ENCODE data around the gene MRPL46. TPM values are rescaled to one million over a fixed set of nuclear protein-coding genes. Genes with fewer than 3 reads are reported as not detected.

The MRPL46 gene
- total and polyA plus RNA-seq, 9 of the 15 experiments (the other 6 are each of a cell fraction or from before 2014, with no cell fraction given), result 41.2 to 72.2 (median 49.8) TPM

DNA sequence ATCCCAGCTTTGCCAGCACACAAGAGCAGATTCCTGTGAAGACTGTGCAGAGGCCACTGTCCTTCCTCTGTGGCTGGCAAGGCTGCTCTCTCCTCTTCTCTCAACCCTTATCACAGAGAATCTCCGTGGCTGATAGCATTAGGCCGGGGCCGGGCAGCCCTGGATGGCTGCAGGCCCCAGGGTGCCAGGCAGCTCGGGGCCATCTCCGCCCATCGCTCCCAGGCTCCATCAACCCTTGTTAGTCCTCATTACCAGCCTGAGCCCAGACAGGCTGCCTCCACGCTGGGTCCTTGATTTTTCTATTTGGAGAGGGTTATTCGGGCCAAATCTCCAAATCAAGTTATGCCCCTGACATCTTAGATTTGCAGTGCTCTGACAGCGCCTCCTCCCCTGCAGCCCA is 39.1 kb downstream of the MRPL46 start:
- H3K79me2 ChIP-seq (ENCODE audit: control insufficient read depth, insufficient read depth, low read length), result no peaks in the 10 kb centered on the region
- no peak overlapping the region for H3K4me2 ChIP-seq (ENCODE audit: insufficient read depth, low read length)
- H3K4me1 ChIP-seq (replicated peaks in 1 of 2; ENCODE audit: control insufficient read depth in 2 of 2, insufficient read depth in 2 of 2, low read length in 2 of 2), result 0 out of 5 replicates have a peak, but pooled peaks cover 0 to 4% of the 10 kb centered on the region in 2 experiments
- ChIA-PET CTCF (ENCODE audit: low intra/inter-chr PET ratio) (no interaction called here), POLR2A (interaction anchor here (1.1 kb wide), 2 partner anchors 17 to 30 kb away, joined by 3 read pairs; no protein-coding TSS in a partner anchor)
- H4K20me1 ChIP-seq (replicated peaks; ENCODE audit: control insufficient read depth, insufficient read depth, low read length), result no peaks in the 10 kb centered on the region; the same call in 1 of the 2 replicates
- no peak overlapping the region for H3K9ac ChIP-seq (ENCODE audit: insufficient read depth in 1 of 2, low read depth in 2 of 2, low read length in 2 of 2)
- BruUV-seq (replicated peaks), result no TSS peak
- TF ChIP-seq KLF10 (CRISPR knock-in tag; IDR thresholded peaks at IDR 0.05), result no peak
- in situ Hi-C loops (cut with MboI), result no loop called here
- H2AFZ ChIP-seq (ENCODE audit: low read depth, low read length), result no peak overlapping the region
- no peaks in the 10 kb centered on the region for H3K9me1 ChIP-seq (ENCODE audit: control insufficient read depth, insufficient read depth, low read length)
- no peak for ATAC-seq
- 1% methylated on average over 6 of the region's 9 CpGs for WGBS (ENCODE audit: insufficient coverage, low coverage, missing lambda C conversion rate)
- no peaks in the 10 kb centered on the region for H3K36me3 ChIP-seq (ENCODE audit: control insufficient read depth, insufficient read depth, low read length)
- no peak for FAIRE-seq
- H3K27ac ChIP-seq (ENCODE audit: extremely low read depth, low read depth, low read length), result no peak overlapping the region
- H3K27me3 ChIP-seq (ENCODE audit: control insufficient read depth in 2 of 2, insufficient read depth in 2 of 2, low read length in 2 of 2), result peaks cover 18 to 33% of the 10 kb centered on the region in 2 experiments
- H3K4me3 ChIP-seq, result no peak overlapping the region
- DNase-seq (ENCODE audit: extremely low read depth in 1 of 4, low spot score in 3 of 4), result no peak
- no peaks in the 10 kb centered on the region for H3K9me3 ChIP-seq (replicated peaks; ENCODE audit: control insufficient read depth, insufficient read depth, low read depth, low read length)
- intact Hi-C loops (cut with micrococcal nuclease), result no loop called here

DNA sequence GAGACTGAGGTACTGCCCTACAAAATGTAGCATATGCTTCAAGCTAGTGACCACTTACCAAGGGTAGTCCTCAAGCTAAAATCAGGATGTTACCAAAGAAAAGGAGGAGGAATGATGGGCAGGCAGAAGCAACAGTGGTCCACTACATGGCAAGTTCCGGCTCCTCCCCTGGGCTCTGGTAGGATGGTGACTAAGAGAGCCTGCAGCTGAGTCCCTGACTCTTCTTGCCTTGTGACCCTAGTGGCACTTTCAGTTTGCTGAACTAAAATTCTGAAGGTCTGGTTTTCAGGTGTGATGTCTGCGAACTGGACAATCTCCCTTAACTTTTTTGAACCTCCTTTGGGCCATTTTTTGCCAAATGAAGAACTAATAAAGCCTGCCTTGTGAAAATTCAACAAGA is 40.9 kb downstream of the MRPL46 start:
- no peak overlapping the region for H2AFZ ChIP-seq (ENCODE audit: low read depth, low read length)
- intact Hi-C loops (cut with micrococcal nuclease), result no loop called here
- TF ChIP-seq CC2D1A (IDR thresholded peaks at IDR 0.05) (no peak), LEF1 (IDR thresholded peaks at IDR 0.05) (no peak), ZNF134 (CRISPR knock-in tag; conservative IDR thresholded peaks at IDR 0.05) (no peak), BRF1 (IDR thresholded peaks at IDR 0.05; ENCODE audit: borderline replicate concordance, extremely low read depth, insufficient read length) (no peak), HNRNPL (IDR thresholded peaks at IDR 0.05; ENCODE audit: low read depth, low read length) (no peak), BACH1 (tag; IDR thresholded peaks at IDR 0.05) (no peak), E2F3 (CRISPR knock-in tag; IDR thresholded peaks at IDR 0.05) (no peak), NFYB (IDR thresholded peaks at IDR 0.05; ENCODE audit: extremely low read depth, insufficient read length) (no peak), ESRRA (IDR thresholded peaks at IDR 0.05; ENCODE audit: borderline replicate concordance, low read depth) (no peak)
- TF ChIP-seq, protein P1, sequence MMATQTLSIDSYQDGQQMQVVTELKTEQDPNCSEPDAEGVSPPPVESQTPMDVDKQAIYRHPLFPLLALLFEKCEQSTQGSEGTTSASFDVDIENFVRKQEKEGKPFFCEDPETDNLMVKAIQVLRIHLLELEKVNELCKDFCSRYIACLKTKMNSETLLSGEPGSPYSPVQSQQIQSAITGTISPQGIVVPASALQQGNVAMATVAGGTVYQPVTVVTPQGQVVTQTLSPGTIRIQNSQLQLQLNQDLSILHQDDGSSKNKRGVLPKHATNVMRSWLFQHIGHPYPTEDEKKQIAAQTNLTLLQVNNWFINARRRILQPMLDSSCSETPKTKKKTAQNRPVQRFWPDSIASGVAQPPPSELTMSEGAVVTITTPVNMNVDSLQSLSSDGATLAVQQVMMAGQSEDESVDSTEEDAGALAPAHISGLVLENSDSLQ (IDR thresholded peaks at IDR 0.05), result no peak
- no peak overlapping the region for H3K4me3 ChIP-seq
- POLR2A ChIA-PET, result no interaction called here
- no peaks in the 10 kb centered on the region for H3K79me2 ChIP-seq (ENCODE audit: control insufficient read depth, insufficient read depth, low read length)
- FAIRE-seq (no peak), DNase-seq (ENCODE audit: extremely low read depth in 1 of 4, low spot score in 3 of 4) (no peak), ATAC-seq (no peak)
- H3K36me3 ChIP-seq (ENCODE audit: control insufficient read depth, insufficient read depth, low read length), result no peaks in the 10 kb centered on the region
- CTCF ChIA-PET (ENCODE audit: low intra/inter-chr PET ratio), result no interaction called here
- H3K9me1 ChIP-seq (ENCODE audit: control insufficient read depth, insufficient read depth, low read length), result no peaks in the 10 kb centered on the region
- H3K4me1 ChIP-seq (replicated peaks in 1 of 2; ENCODE audit: control insufficient read depth in 2 of 2, insufficient read depth in 2 of 2, low read length in 2 of 2), result 0 out of 5 replicates have a peak, but pooled peaks cover 0 to 4% of the 10 kb centered on the region in 2 experiments
- no peak overlapping the region for H3K27ac ChIP-seq (ENCODE audit: extremely low read depth, low read depth, low read length)
- no peaks in the 10 kb centered on the region for H3K9me3 ChIP-seq (replicated peaks; ENCODE audit: control insufficient read depth, insufficient read depth, low read depth, low read length)
- peaks cover 18 to 28% of the 10 kb centered on the region in 2 experiments; a peak in 4 of 5 replicates for H3K27me3 ChIP-seq (ENCODE audit: control insufficient read depth in 2 of 2, insufficient read depth in 2 of 2, low read length in 2 of 2)
- no peaks in the 10 kb centered on the region; the same call in 1 of the 2 replicates for H4K20me1 ChIP-seq (replicated peaks; ENCODE audit: control insufficient read depth, insufficient read depth, low read length)
- H3K9ac ChIP-seq (ENCODE audit: insufficient read depth in 1 of 2, low read depth in 2 of 2, low read length in 2 of 2), result no peak overlapping the region
- 3% methylated on average over 2 of the region's 2 CpGs for WGBS (ENCODE audit: insufficient coverage, low coverage, missing lambda C conversion rate)
- no peak overlapping the region for H3K4me2 ChIP-seq (ENCODE audit: insufficient read depth, low read length)
- in situ Hi-C loops (cut with MboI), result no loop called here
- BruUV-seq (replicated peaks), result no TSS peak

Measured in K562 (cell line).